Measurements from ENCODE around the gene FARP1. TPM values are rescaled to one million over a fixed set of nuclear protein-coding genes. Genes with fewer than 3 reads are reported as not detected.

The FARP1 gene
- total and polyA plus RNA-seq, 10 of the 15 experiments (the other 5 are each of a cell fraction or from before 2014, with no cell fraction given), result 0.17 to 6.9 (median 0.68) TPM

- TF ChIP-seq CBX5 (IDR thresholded peaks at IDR 0.05; ENCODE audit: low read depth) (no peak), ZNF274 (IDR thresholded peaks at IDR 0.05; ENCODE audit: insufficient read depth, insufficient read length) (no peak), PAX8 (IDR thresholded peaks at IDR 0.05) (no peak)
Measured at GRCh38 chr13:98343461-98343860, 200.6 kb downstream of the FARP1 start (continued).

GRCh38 chr13:98344392-98344791, 201.5 kb downstream of the FARP1 start:
- in situ Hi-C loops (cut with MboI) (no loop called here), intact Hi-C loops (cut with micrococcal nuclease; ENCODE audit: unreplicated experiment) (no loop called here)
- H2AFZ ChIP-seq (ENCODE audit: control insufficient read depth, low read depth, low read length), result no peak overlapping the region
- H3K36me3 ChIP-seq (ENCODE audit: control insufficient read depth in 2 of 2, insufficient read depth in 2 of 2, low read length in 1 of 2), result no peaks in the 10 kb centered on the region
- WGBS (ENCODE audit: insufficient coverage, insufficient replicate concordance, low lambda C conversion rate, missing lambda C conversion rate), result 24% methylated on average over 10 of the region's 10 CpGs
- H3K9me3 ChIP-seq (replicated peaks; ENCODE audit: control insufficient read depth, insufficient read depth, low read length), result no peaks in the 10 kb centered on the region
- ATAC-seq (no peak), DNase-seq (ENCODE audit: low read depth, low spot score) (no peak), FAIRE-seq (no peak)
- no TSS peak for BruUV-seq (replicated peaks)
- no peak overlapping the region for H3K9ac ChIP-seq (ENCODE audit: control insufficient read depth, insufficient read depth, low read length)
- H3K4me1 ChIP-seq (ENCODE audit: control insufficient read depth, insufficient read depth, low read length), result no peaks in the 10 kb centered on the region
- H4K20me1 ChIP-seq (ENCODE audit: control insufficient read depth, insufficient read depth), result no peaks in the 10 kb centered on the region
- no peaks in the 10 kb centered on the region for H3K79me2 ChIP-seq (ENCODE audit: control insufficient read depth, insufficient read depth, low read length)
- no peak overlapping the region for H3K4me3 ChIP-seq
- H3K27ac ChIP-seq (ENCODE audit: control insufficient read depth, insufficient read depth), result no peak overlapping the region
- no peak overlapping the region for H3K4me2 ChIP-seq (ENCODE audit: control insufficient read depth, insufficient read depth)
- POLR2A ChIA-PET, result no interaction called here
- RAD21 ChIA-PET (ENCODE audit: unreplicated experiment), result no interaction called here
- SMC1A ChIA-PET (ENCODE audit: uncharacterized antibody, unreplicated experiment), result interaction anchor here (1.1 kb wide), 2 partner anchors 11 to 22 kb away, joined by 3 to 5 read pairs; no protein-coding TSS in a partner anchor
- CTCF ChIA-PET, result interaction anchor here (1.9 to 2.5 kb wide), 2 partner anchors 9 to 10 kb away, joined by 9 read pairs; no protein-coding TSS in a partner anchor
- no peaks in the 10 kb centered on the region for H3K27me3 ChIP-seq (replicated peaks in 1 of 2; ENCODE audit: control insufficient read depth in 2 of 2, insufficient read depth in 2 of 2, low read length in 1 of 2)
- TF ChIP-seq ZNF687 (IDR thresholded peaks at IDR 0.05), result no peak
- no peak for TF ChIP-seq JUND (IDR thresholded peaks at IDR 0.05; ENCODE audit: low read depth, low read length)
- TF ChIP-seq ZBTB33 (IDR thresholded peaks at IDR 0.05), result no peak
- TF ChIP-seq SIN3A (IDR thresholded peaks at IDR 0.05; ENCODE audit: low read depth, low read length), result no peak
- TF ChIP-seq USF2 (IDR thresholded peaks at IDR 0.05; ENCODE audit: borderline replicate concordance, low read depth, low read length), result no peak
- TF ChIP-seq PKNOX1 (IDR thresholded peaks at IDR 0.05), result no peak
- TF ChIP-seq BCL11A (IDR thresholded peaks at IDR 0.05; ENCODE audit: low read depth, low read length), result no peak
- TF ChIP-seq POU2F2 (IDR thresholded peaks at IDR 0.05; ENCODE audit: borderline replicate concordance, low read depth, low read length), result no peak
- no peak for TF ChIP-seq SMAD5 (IDR thresholded peaks at IDR 0.05; ENCODE audit: low read depth)
- no peak for TF ChIP-seq RB1 (IDR thresholded peaks at IDR 0.05; ENCODE audit: borderline replicate concordance)
- no peak for TF ChIP-seq USF1 (IDR thresholded peaks at IDR 0.05; ENCODE audit: borderline replicate concordance, extremely low read length, insufficient read depth, low read depth, low read length)
